H1 (cell line): Measurements from ENCODE around the gene SLC25A5. TPM values are rescaled to one million over a fixed set of nuclear protein-coding genes. Genes with fewer than 3 reads are reported as not detected.
A peak's percentile ranks its signal among the peaks of the same experiment; 100 is the strongest.

ENCODE experiments used
- CTCF ChIA-PET: fragments of 300-600 bp; sonication (Branson Sonifier 250); formaldehyde crosslinking; loops from one replicate; lab custom pipeline; 2021; ENCODE audit not compliant: partially characterized antibody; lab: Charles Lee
- POLR2A ChIA-PET: fragments of 300-600 bp; sonication (Branson Sonifier 250); formaldehyde crosslinking; loops from one replicate; lab custom pipeline; 2021; ENCODE audit warnings: inconsistent platforms; ENCODE audit not compliant: partially characterized antibody; lab: Charles Lee
- DNase-seq, 2 experiments: peaks; one replicate each; pipeline versions ENCODE4 v3.0.0 to v3.0.0-alpha.2; 2010 to 2022; ENCODE audit warnings: low spot score in 2 of 2, low read depth in 1 of 2, mixed read lengths in 1 of 2
- FAIRE-seq: peaks from 2 replicates; lab custom pipeline; 2011; peaks lifted over from hg19 to GRCh38; lab: Jason Lieb, UNC
- H2AFZ ChIP-seq: 2 replicates; pipeline ENCODE4 v1.8.1; 2012; ENCODE audit warnings: low read length, inconsistent platforms
- H2AK5ac ChIP-seq: 2 replicates; pipeline ENCODE4 v1.6.1; 2013; ENCODE audit warnings: low read depth, low read length
- H2BK120ac ChIP-seq: replicated peaks from 2 replicates; pipeline ENCODE3; 2013; ENCODE audit warnings: low read depth, low read length, inconsistent platforms
- H2BK12ac ChIP-seq: 2 replicates; pipeline ENCODE4 v1.6.1; 2013; ENCODE audit warnings: low read depth, low read length
- H2BK15ac ChIP-seq: 2 replicates; pipeline ENCODE4 v1.6.1; 2013; ENCODE audit warnings: low read length
- H2BK20ac ChIP-seq: 2 replicates; pipeline ENCODE4 v1.6.1; 2013; ENCODE audit warnings: low read length
- H2BK5ac ChIP-seq: 2 replicates; pipeline ENCODE4 v1.6.1; 2013; ENCODE audit warnings: low read depth, low read length
- H3K14ac ChIP-seq: 2 replicates; pipeline ENCODE4 v1.6.1; 2013; ENCODE audit warnings: inconsistent platforms; ENCODE audit not compliant: insufficient read length
- H3K18ac ChIP-seq: 2 replicates; pipeline ENCODE4 v1.6.1; 2013; ENCODE audit warnings: low read length; ENCODE audit errors: extremely low read depth
- H3K23ac ChIP-seq: 2 replicates; pipeline ENCODE4 v1.6.1; 2013; ENCODE audit warnings: inconsistent platforms; ENCODE audit not compliant: insufficient read length
- H3K23me2 ChIP-seq: 2 replicates; pipeline ENCODE4 v1.6.1; 2013; ENCODE audit warnings: low read depth, low read length
- H3K27ac ChIP-seq: 2 replicates; pipeline ENCODE4 v1.6.1; 2011; ENCODE audit warnings: low read depth, low read length, inconsistent platforms
- H3K27me3 ChIP-seq, 4 experiments: replicated peaks in 1 of 4; 1 replicate in 1 of 4; 2 replicates in 3 of 4; pipeline versions ENCODE4 v1.6.1 to v1.8.1; 2011 to 2013; ENCODE audit warnings: low read length in 3 of 4, mild to moderate bottlenecking in 3 of 4, inconsistent platforms in 2 of 4, mixed read lengths in 2 of 4, moderate library complexity in 1 of 4; ENCODE audit not compliant: control insufficient read depth in 3 of 4, insufficient read depth in 3 of 4; ENCODE audit errors: extremely low read depth in 1 of 4
- H3K36me3 ChIP-seq, 4 experiments: 2 replicates each; pipeline versions ENCODE4 v1.6.1 to v1.8.1; 2011 to 2013; ENCODE audit warnings: mild to moderate bottlenecking in 4 of 4, low read length in 3 of 4, moderate library complexity in 2 of 4, control low read depth in 1 of 4, inconsistent platforms in 1 of 4; ENCODE audit not compliant: insufficient read depth in 4 of 4, control insufficient read depth in 2 of 4
- H3K4ac ChIP-seq: replicated peaks from 2 replicates; pipeline ENCODE3; 2013; ENCODE audit warnings: low read length, low read depth, mixed read lengths, inconsistent platforms; ENCODE audit not compliant: insufficient read length
- H3K4me1 ChIP-seq, 4 experiments: replicated peaks in 1 of 4; 1 replicate in 1 of 4; 2 replicates in 3 of 4; pipeline versions ENCODE4 v1.6.1 to v1.8.1; 2011 to 2013; ENCODE audit warnings: low read length in 3 of 4, inconsistent platforms in 2 of 4, mixed read lengths in 1 of 4; ENCODE audit not compliant: insufficient read depth in 4 of 4, control insufficient read depth in 3 of 4
- H3K4me2 ChIP-seq, 2 experiments: 2 replicates each; pipeline versions ENCODE4 v1.6.1 to v1.8.1; 2011 to 2013; ENCODE audit warnings: low read depth in 2 of 2, low read length in 2 of 2, control low read depth in 1 of 2, inconsistent platforms in 1 of 2, mild to moderate bottlenecking in 1 of 2; ENCODE audit not compliant: insufficient read depth in 1 of 2
- H3K4me3 ChIP-seq, 4 experiments: fragments of 200-600, 300-600 bp in 1 of 4; sonication (generic), shearing (Covaris generic), sonication (Bioruptor Twin) in 1 of 4; 2 replicates each; pipeline versions ENCODE4 v1.5.1 to v1.8.1; 2011 to 2016; ENCODE audit warnings: low read length in 4 of 4, low read depth in 3 of 4, control low read depth in 2 of 4, inconsistent platforms in 2 of 4, mild to moderate bottlenecking in 2 of 4, mixed read lengths in 1 of 4, moderate library complexity in 1 of 4; ENCODE audit not compliant: insufficient read depth in 2 of 4; ENCODE audit errors: extremely low read depth in 1 of 4
- H3K56ac ChIP-seq: replicated peaks from 2 replicates; pipeline ENCODE3; 2013; ENCODE audit warnings: low read depth, mild to moderate bottlenecking, mixed read lengths, low read length, inconsistent platforms; ENCODE audit not compliant: insufficient read length
- H3K79me1 ChIP-seq: 2 replicates; pipeline ENCODE4 v1.6.1; 2013; ENCODE audit warnings: low read depth, low read length, control low read depth
- H3K79me2 ChIP-seq, 2 experiments: 2 replicates each; pipeline versions ENCODE4 v1.6.1 to v1.8.1; 2012 to 2013; ENCODE audit warnings: low read length in 2 of 2, mild to moderate bottlenecking in 2 of 2, inconsistent platforms in 1 of 2; ENCODE audit not compliant: insufficient read depth in 2 of 2, control insufficient read depth in 1 of 2
- H3K9ac ChIP-seq, 4 experiments: replicated peaks in 1 of 4; 1 replicate in 1 of 4; 2 replicates in 3 of 4; pipeline versions ENCODE4 v1.6.1 to v1.8.1; 2011 to 2013; ENCODE audit warnings: low read depth in 3 of 4, low read length in 3 of 4, control low read depth in 2 of 4, mild to moderate bottlenecking in 2 of 4, moderate library complexity in 2 of 4, inconsistent platforms in 1 of 4; ENCODE audit errors: extremely low read depth in 1 of 4
- H3K9me3 ChIP-seq, 2 experiments: 2 replicates each; pipeline versions ENCODE4 v1.6.1 to v1.8.1; 2012 to 2013; ENCODE audit warnings: mild to moderate bottlenecking in 2 of 2, moderate library complexity in 2 of 2, control low read depth in 1 of 2, inconsistent platforms in 1 of 2, low read depth in 1 of 2, low read length in 1 of 2, mixed read lengths in 1 of 2; ENCODE audit not compliant: insufficient read depth in 2 of 2
- H4K20me1 ChIP-seq, 2 experiments: replicated peaks in 1 of 2; 2 replicates each; pipeline versions ENCODE3 to v1.8.1; 2011 to 2013; ENCODE audit warnings: inconsistent platforms in 2 of 2, low read length in 2 of 2, mild to moderate bottlenecking in 1 of 2; ENCODE audit not compliant: insufficient read depth in 2 of 2, control insufficient read depth in 1 of 2
- H4K5ac ChIP-seq: 2 replicates; pipeline ENCODE4 v1.6.1; 2013; ENCODE audit warnings: low read length, low read depth, mixed read lengths, inconsistent platforms; ENCODE audit not compliant: insufficient read length
- H4K8ac ChIP-seq: 2 replicates; pipeline ENCODE4 v1.8.0; 2013; ENCODE audit warnings: mild to moderate bottlenecking, moderate library complexity, low read length, inconsistent platforms; ENCODE audit not compliant: insufficient read depth; ENCODE audit errors: extremely low read depth
- H4K91ac ChIP-seq: replicated peaks from 2 replicates; pipeline ENCODE3; 2013; ENCODE audit warnings: low read length, mixed read lengths, inconsistent platforms; ENCODE audit not compliant: insufficient read length
- CTCF ChIP-seq, 3 experiments: IDR thresholded peaks; 1 replicate in 2 of 3; 2 replicates in 1 of 3; pipeline versions ENCODE4 v1.5.1 to v1.6.1; 2011; ENCODE audit warnings: low read length in 3 of 3, mild to moderate bottlenecking in 3 of 3, inconsistent platforms in 2 of 3, low read depth in 1 of 3, moderate library complexity in 1 of 3; ENCODE audit not compliant: insufficient read depth in 1 of 3; ENCODE audit errors: control extremely low read depth in 1 of 3
- JUN ChIP-seq: IDR thresholded peaks from 2 replicates; pipeline ENCODE4 v1.6.1; 2011; ENCODE audit warnings: low read depth, mild to moderate bottlenecking, improper control_type of control experiment, low read length
- JUND ChIP-seq: IDR thresholded peaks from 2 replicates; pipeline ENCODE4 v1.6.1; 2011; ENCODE audit warnings: mild to moderate bottlenecking, improper control_type of control experiment, low read length
- MAX ChIP-seq: IDR thresholded peaks from 2 replicates; pipeline ENCODE4 v1.6.1; 2012; ENCODE audit warnings: inconsistent platforms
- RAD21 ChIP-seq, 2 experiments: IDR thresholded peaks in 1 of 2; conservative IDR thresholded peaks in 1 of 2; 2 replicates each; pipeline ENCODE4 v1.6.1; 2011; ENCODE audit warnings: low read depth in 2 of 2, low read length in 2 of 2, improper control_type of control experiment in 1 of 2, inconsistent platforms in 1 of 2, mild to moderate bottlenecking in 1 of 2, moderate library complexity in 1 of 2
- SAP30 ChIP-seq: fragments of 300-600 bp; sonication (generic); IDR thresholded peaks from 2 replicates; pipeline ENCODE4 v1.7.1; 2012; ENCODE audit warnings: low read length, moderate library complexity, mild to moderate bottlenecking, inconsistent platforms; ENCODE audit not compliant: insufficient read depth, insufficient replicate concordance
- USF2 ChIP-seq: IDR thresholded peaks from 2 replicates; pipeline ENCODE4 v1.6.1; 2011; ENCODE audit warnings: low read length, improper control_type of control experiment
- WGBS, 2 experiments: shearing (Covaris generic) in 1 of 2; methylation state at CpG; one replicate each; pipeline versions ENCODE4 v1.1.6 to v1.1.7; 2013 to 2015; ENCODE audit warnings: low lambda C conversion rate in 2 of 2, mixed read lengths in 2 of 2, inconsistent platforms in 1 of 2, low coverage in 1 of 2, missing lambda C conversion rate in 1 of 2; ENCODE audit not compliant: insufficient replicate concordance in 2 of 2, insufficient coverage in 1 of 2, insufficient read length in 1 of 2; ENCODE audit errors: extremely low coverage in 1 of 2, missing lambda C conversion rate in 1 of 2; 5-methylcytosine and 5-hydroxymethylcytosine counted together
- polyA plus RNA-seq, 7 experiments: library from polyadenylated mRNA; depleted of rRNA in 3 of 7; stranded (reverse) in 5 of 7; unstranded in 2 of 7; fragments of >200 nt in 5 of 7; fragments of 200-250 nt in 2 of 7; gene quantifications; 1 replicate in 5 of 7; 2 replicates in 1 of 7; 4 replicates in 1 of 7; pipeline versions ENCODE4 v1.2.1 to v1.2.3, GENCODE V29; 2011 to 2013; ENCODE audit warnings: missing spikeins in 2 of 7, mixed read lengths in 2 of 7
- total RNA-seq: library from RNA; stranded (reverse); fragmentation: NEBNext Ultra II Directional; extraction: Animal tissue kit (Norgen Biotek cat#: 25700); gene quantifications from 2 replicates; pipeline ENCODE4 v1.2.1, GENCODE V29; 2021

The SLC25A5 gene
- total and polyA plus RNA-seq, 2 of the 8 experiments (the other 6 are each of a cell fraction or from before 2014, with no cell fraction given) = 512 to 727 TPM

GRCh38 chrX:119512146-119512800, 44.0 kb downstream of the SLC25A5 start:
- POLR2A ChIA-PET = interaction anchor here (0.7 to 1.0 kb wide), 4 partner anchors 9 to 280 kb away, joined by 3 to 6 read pairs (median 4); partner anchors contain the start of gene RPL39
- H3K4me2 ChIP-seq = no peak overlapping the region
- no peak overlapping the region for H3K9ac ChIP-seq
- H3K18ac ChIP-seq = no peak overlapping the region
- no peaks in the 10 kb centered on the region for H3K27me3 ChIP-seq
- no peaks in the 10 kb centered on the region for H3K36me3 ChIP-seq
- DNase-seq = peak in 1 of 2 experiments; percentile 47
- H2BK12ac ChIP-seq = no peak overlapping the region
- no peak overlapping the region for H2AK5ac ChIP-seq
- H3K14ac ChIP-seq = no peak overlapping the region
- FAIRE-seq = peak; percentile 84
- no peak overlapping the region for H4K5ac ChIP-seq
- H3K56ac ChIP-seq = no peak overlapping the region
- no peaks in the 10 kb centered on the region for H4K20me1 ChIP-seq
- no peak overlapping the region for H2BK20ac ChIP-seq
- no peak overlapping the region for H2BK120ac ChIP-seq
- no peak overlapping the region for H2BK5ac ChIP-seq
- no peak overlapping the region for H3K4me3 ChIP-seq
- no peak overlapping the region for H3K4ac ChIP-seq
- 92% methylated on average over 9 of the region's 14 CpGs; no CpG with 5 or more reads in 1 of the 2 experiments for WGBS, 2 experiments
- peak overlapping the region; percentile 70; the same call in 1 of the 2 replicates for H2AFZ ChIP-seq
- no peaks in the 10 kb centered on the region for H3K79me2 ChIP-seq
- no peak overlapping the region for H3K23ac ChIP-seq
- no peaks in the 10 kb centered on the region for H3K79me1 ChIP-seq
- H3K23me2 ChIP-seq = no peaks in the 10 kb centered on the region
- no peak overlapping the region for H4K8ac ChIP-seq
- no peak overlapping the region for H2BK15ac ChIP-seq
- H4K91ac ChIP-seq = no peak overlapping the region
- no peak overlapping the region for H3K27ac ChIP-seq
- no peaks in the 10 kb centered on the region for H3K9me3 ChIP-seq
- no peaks in the 10 kb centered on the region for H3K4me1 ChIP-seq
- CTCF ChIA-PET = interaction anchor here (0.5 to 3.4 kb wide), 24 partner anchors 10 to 405 kb away, joined by 3 to 34 read pairs (median 4); no protein-coding TSS in a partner anchor
- TF ChIP-seq CTCF (IDR thresholded peaks at IDR 0.05; ENCODE audit: control extremely low read depth in 1 of 3, insufficient read depth in 1 of 3, low read depth in 1 of 3, low read length in 3 of 3) (peak; percentile 71 to 83 (median 80)), SAP30 (no peak), JUND (no peak), MAX (no peak), RAD21 (IDR thresholded peaks at IDR 0.05 in 1 of 2, conservative IDR thresholded peaks at IDR 0.05 in 1 of 2; ENCODE audit: low read depth in 2 of 2, low read length in 2 of 2) (peak; percentile 81 to 88), USF2 (no peak), JUN (no peak)
